ENCODE measurements around the gene ABR.

DNA sequence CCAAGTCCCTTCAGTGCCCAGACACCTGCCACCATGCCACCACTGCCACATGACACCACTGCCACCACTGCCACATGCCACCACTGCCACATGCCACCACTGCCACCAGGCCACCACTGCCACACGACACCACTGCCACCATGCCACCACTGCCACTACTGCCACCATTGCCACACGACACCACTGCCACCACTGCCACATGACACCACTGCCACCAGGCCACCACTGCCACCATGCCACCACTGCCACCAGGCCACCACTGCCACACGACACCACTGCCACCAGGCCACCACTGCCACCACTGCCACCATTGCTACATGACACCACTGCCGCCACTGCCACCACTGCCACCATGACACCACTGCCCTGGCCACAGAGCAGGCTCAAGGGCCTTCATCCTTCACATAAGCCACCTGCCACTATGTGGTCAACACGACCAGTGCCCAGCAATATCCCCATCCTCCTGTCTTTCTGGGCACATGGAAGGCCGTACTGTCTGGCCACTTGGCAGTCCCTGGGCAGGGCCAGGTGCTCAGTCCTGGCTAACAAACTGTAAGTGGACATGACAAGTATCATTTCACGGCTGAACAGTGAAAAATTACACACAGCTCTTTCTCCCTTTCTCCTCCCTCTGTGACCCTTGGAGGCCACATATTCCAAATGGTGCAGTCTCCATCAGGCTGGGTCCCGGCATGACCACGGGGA, 33.1 kb downstream of the ABR start:
- TF ChIP-seq CTCF (IDR thresholded peaks at IDR 0.05) (no peak), POLR2A (IDR thresholded peaks at IDR 0.05) (no peak)
